Progenitor cell of endocrine pancreas (in vitro differentiated cells): Measurements from ENCODE around the gene OR6X1. TPM values are rescaled to one million over a fixed set of nuclear protein-coding genes. Genes with fewer than 3 reads are reported as not detected.
"Not testable (repeated sequence)": the region's sequence is repeated elsewhere in the genome, so short reads cannot be mapped to it uniquely, and the experiment has no call there.

Source experiments
- DNase-seq: peaks from one replicate; pipeline ENCODE4 v3.0.0; 2021; ENCODE audit warnings: low spot score; ENCODE audit not compliant: unreplicated experiment
- H3K27ac Mint-ChIP-seq: 2 replicates; pipeline ENCODE4 v1.8.0; 2021; ENCODE audit warnings: mild to moderate bottlenecking, moderate library complexity, mixed read lengths
- H3K27me3 Mint-ChIP-seq: 2 replicates; pipeline ENCODE4 v1.8.0; 2021; ENCODE audit warnings: mixed read lengths
- H3K36me3 Mint-ChIP-seq: 2 replicates; pipeline ENCODE4 v1.8.0; 2022; ENCODE audit warnings: mixed read lengths; ENCODE audit not compliant: insufficient read depth
- H3K4me1 Mint-ChIP-seq: 2 replicates; pipeline ENCODE4 v1.8.0; 2021; ENCODE audit warnings: low read depth, mixed read lengths
- H3K4me3 Mint-ChIP-seq: 2 replicates; pipeline ENCODE4 v1.8.0; 2021; ENCODE audit warnings: low read depth, mild to moderate bottlenecking, moderate library complexity, mixed read lengths
- H3K9me3 Mint-ChIP-seq: 2 replicates; pipeline ENCODE4 v1.8.0; 2021; ENCODE audit warnings: low read depth, mixed read lengths
- CTCF ChIP-seq: fragments of 200-600 bp; sonication (generic); IDR thresholded peaks from one replicate; pipeline ENCODE4 v1.5.0; 2021; ENCODE audit warnings: antibody characterized with exemption, mild to moderate bottlenecking; ENCODE audit not compliant: unreplicated experiment
- total RNA-seq: library from RNA; stranded (reverse); gene quantifications from 2 replicates; pipeline ENCODE4 v1.2.1, GENCODE V29; 2021

The OR6X1 gene
- total RNA-seq, 1 donor from 2014 or later = not detected

GRCh38 chr11:123757976-123758375 lies 3.7 kb upstream of the OR6X1 start:
- TF ChIP-seq CTCF = no peak
- Mint-ChIP-seq H3K4me1 (no peaks in the 10 kb centered on the region), H3K27me3 (no peaks in the 10 kb centered on the region), H3K27ac (no peak overlapping the region), H3K4me3 (no peak overlapping the region), H3K36me3 (peaks cover 2% of the 10 kb centered on the region), H3K9me3 (peaks cover 12% of the 10 kb centered on the region)
- DNase-seq = no peak

DNA sequence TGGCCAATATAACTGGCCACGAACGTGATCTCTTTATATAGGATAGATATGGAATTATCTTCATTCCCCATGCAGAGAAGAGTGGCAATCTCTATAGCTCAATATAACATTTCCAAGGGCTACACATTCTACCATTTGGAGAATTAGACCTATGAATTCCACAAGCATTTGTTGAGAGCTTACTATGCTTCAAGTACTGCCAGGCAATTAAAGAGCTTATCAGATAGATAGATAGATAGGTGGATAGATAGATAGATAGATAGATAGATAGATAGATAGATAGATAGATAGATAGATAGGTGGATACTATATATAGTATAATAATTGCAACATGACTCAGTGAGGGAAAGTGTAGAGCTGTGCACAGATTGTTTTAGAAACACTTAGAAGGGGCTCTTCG lies 1.5 kb upstream of the OR6X1 start:
- no peak for TF ChIP-seq CTCF
- H3K27ac Mint-ChIP-seq = no peak overlapping the region
- DNase-seq = no peak
- no peak overlapping the region for H3K4me3 Mint-ChIP-seq
- H3K9me3 Mint-ChIP-seq = peaks cover 3% of the 10 kb centered on the region
- H3K36me3 Mint-ChIP-seq = no peaks in the 10 kb centered on the region
- peaks cover 13% of the 10 kb centered on the region for H3K4me1 Mint-ChIP-seq
- H3K27me3 Mint-ChIP-seq = no peaks in the 10 kb centered on the region

- Mint-ChIP-seq H3K27me3 (no peaks in the 10 kb centered on the region), H3K9me3 (peaks cover 3% of the 10 kb centered on the region)
These were observed 1.0 kb upstream of the OR6X1 start for GRCh38 chr11:123755344-123755743.

DNA sequence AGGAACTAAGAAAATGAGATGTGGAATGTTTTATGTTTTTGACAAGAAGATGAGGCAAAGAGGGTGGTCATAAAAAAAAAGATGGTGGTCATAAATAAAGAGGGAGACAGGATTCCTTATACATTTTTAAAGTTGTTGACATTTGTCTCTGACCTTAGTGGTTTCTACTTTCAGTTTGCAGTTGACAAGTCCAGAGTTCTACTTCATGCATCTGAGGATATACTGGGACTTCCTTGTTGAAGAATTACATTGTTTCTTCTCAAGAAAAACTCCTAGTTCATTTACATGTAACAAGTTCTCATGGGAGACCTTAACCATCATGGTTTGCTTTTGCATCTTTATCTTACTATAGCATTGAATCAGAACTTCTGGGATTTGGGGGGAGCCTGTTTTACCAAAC lies 1.2 kb downstream of the OR6X1 start:
- Mint-ChIP-seq H3K27me3 (no peaks in the 10 kb centered on the region), H3K4me3 (no peak overlapping the region), H3K4me1 (peaks cover 13% of the 10 kb centered on the region), H3K27ac (no peak overlapping the region), H3K36me3 (peaks cover 4% of the 10 kb centered on the region), H3K9me3 (peaks cover 10% of the 10 kb centered on the region)
- no peak for DNase-seq
- TF ChIP-seq CTCF = no peak

More at GRCh38 chr11:123755344-123755743, 1.0 kb upstream of the OR6X1 start:
- no peak for TF ChIP-seq CTCF
- Mint-ChIP-seq H3K27ac (no peak overlapping the region), H3K36me3 (no peaks in the 10 kb centered on the region), H3K4me3 (no peak overlapping the region), H3K4me1 (peaks cover 13% of the 10 kb centered on the region)
- DNase-seq = no peak

DNA sequence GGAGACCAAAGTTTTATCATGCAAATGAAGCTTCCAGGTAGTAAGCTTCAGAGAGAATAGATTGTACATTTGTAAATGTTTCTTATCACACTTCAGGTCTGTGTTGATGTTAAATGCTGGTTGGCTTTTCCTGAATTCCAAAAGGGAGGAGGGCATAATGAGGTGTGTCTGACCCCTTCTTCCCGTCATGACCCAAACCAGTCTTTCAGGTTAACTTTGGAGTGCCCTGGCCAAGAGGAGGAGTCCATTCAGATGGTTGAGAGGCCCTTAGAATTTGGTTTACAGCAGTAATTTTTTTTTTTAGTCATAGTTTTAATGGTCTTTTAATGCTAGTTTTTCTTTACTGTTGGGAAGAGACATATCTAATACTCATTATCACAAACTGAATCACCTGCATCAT lies 2.5 kb downstream of the OR6X1 start:
- Mint-ChIP-seq H3K36me3 (peaks cover 4% of the 10 kb centered on the region), H3K9me3 (peaks cover 15% of the 10 kb centered on the region), H3K27ac (no peak overlapping the region), H3K4me1 (peaks cover 13% of the 10 kb centered on the region), H3K4me3 (no peak overlapping the region), H3K27me3 (no peaks in the 10 kb centered on the region)
- no peak for DNase-seq
- TF ChIP-seq CTCF = no peak

DNA sequence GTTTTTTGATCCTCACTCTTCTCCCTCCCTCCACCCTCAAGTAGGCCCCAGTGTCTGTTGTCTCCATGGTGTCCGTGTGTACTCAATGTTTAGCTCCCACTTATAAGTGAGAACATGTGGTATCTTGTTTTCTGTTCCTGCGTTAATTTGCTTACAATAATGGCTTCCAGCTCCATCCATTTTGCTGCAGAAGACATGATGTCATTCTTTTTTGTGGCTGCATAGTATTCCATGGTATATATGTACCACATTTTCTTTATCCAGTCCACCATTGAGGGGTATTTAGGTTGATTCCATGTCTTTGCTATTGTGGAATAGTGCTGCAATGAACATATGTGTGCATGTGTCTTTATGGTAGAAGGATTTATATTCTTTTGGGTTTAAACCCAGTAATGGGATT lies 6.0 kb downstream of the OR6X1 start:
- Mint-ChIP-seq H3K9me3 (peaks cover 15% of the 10 kb centered on the region), H3K4me1 (peaks cover 21% of the 10 kb centered on the region)
- DNase-seq, H3K36me3 Mint-ChIP-seq, H3K4me3 Mint-ChIP-seq, H3K27me3 Mint-ChIP-seq, H3K27ac Mint-ChIP-seq: not testable (repeated sequence)
